Inflammatory macrophage (primary cell): Measurements from ENCODE around the gene LANCL1.
"Not testable (repeated sequence)": the region's sequence is repeated elsewhere in the genome, so short reads cannot be mapped to it uniquely, and the experiment has no call there.

ENCODE experiments used
- DNase-seq, 2 donors: peaks; one replicate each; pipeline ENCODE4 v3.0.0-alpha.2; 2020 to 2022

LANCL1 gene

DNA sequence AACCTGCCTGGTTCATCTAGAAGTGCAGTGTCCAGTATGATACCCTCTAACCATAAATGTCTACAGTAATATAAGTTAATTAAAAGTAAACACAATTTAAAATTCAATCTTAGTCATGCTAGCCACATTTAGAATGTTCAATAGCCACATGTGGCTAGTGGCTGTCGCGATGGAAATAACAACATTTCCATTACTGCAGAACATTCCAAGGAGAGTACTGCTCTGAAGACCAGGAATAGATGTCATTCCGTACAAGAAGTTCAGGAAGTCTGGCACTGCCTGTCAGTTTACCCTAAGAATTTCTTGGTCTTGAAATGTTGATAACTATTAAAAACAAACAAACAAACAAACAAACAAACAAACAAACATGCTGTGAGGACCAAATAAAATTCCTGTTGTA is 17.2 kb downstream of the LANCL1 start:
- no peak for DNase-seq

- no peak for DNase-seq
Measured at GRCh38 chr2:210458395-210458794, 18.2 kb downstream of the LANCL1 start.

- no peak for DNase-seq
Measured at GRCh38 chr2:210456571-210456970, 20.0 kb downstream of the LANCL1 start.

GRCh38 chr2:210454336-210454735 is 22.2 kb downstream of the LANCL1 start:
- DNase-seq, result no peak

DNA sequence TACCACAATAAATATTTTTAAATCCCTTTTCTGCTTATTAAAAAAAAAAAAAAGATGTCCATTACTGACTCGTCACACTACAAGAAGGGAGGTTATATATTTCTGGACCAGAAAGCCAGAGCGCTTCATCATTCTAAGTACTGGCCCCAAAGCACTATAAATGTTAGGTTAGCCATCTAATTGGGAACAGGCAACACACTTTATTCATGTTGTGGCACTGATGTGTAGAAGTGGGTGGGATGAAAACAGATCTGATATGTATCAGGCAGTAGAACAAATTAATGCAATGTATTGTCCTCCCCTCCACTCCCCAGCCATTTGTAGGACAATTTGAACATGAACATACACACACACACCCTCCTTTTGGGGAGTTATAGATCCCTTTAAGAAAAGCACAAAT is 24.4 kb downstream of the LANCL1 start:
- no peak for DNase-seq

GRCh38 chr2:210450942-210451341 is 25.6 kb downstream of the LANCL1 start:
- not testable (repeated sequence) for DNase-seq

GRCh38 chr2:210445732-210446131 is 30.8 kb downstream of the LANCL1 start:
- no peak for DNase-seq

DNA sequence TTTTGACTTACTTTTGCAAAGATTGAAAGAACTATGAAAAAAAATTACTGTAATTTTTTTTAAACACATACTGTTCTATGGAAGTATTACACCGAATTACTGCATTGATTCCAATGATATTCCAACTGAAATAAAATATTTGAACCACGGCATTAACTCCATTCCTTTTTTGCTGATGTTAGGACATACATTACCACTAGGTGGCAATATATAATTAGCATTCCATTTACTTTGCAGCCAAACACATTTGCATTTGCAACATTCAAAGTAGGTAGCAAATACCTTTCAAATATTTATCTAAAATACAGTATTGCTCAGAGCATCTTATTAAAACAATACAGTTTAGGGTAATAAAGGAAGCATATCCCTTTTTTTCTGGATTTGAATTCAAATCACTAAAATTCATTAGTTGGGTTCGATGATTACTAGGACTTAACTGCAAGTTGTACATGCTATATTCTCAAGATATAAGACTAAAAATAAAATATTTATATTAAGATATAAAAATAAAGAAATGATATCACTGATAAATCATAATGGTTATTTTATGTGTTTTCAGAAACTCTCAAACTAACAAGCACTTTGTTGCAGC is 31.3 kb downstream of the LANCL1 start:
- peak in 1 of 2 donors; percentile 35 for DNase-seq

DNA sequence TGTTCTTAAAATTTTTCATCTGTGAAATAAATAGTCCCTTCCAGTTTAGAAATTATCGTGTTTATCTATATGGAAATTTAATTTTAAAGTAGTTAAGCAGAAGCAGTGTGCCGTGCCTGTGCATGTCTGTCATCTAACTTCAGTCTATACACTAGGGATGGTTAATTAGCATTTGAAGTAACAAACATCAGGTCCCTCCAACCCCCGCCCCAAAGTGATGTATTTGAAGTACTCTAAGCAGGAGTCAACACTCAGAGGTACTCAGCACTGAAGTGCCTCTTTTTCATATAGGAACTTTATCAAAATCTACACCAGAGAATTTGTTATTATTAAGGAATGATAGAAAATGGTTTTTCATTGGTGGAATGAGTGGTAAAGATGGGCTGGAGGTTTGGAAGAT is 33.0 kb downstream of the LANCL1 start:
- no peak for DNase-seq

GRCh38 chr2:210442878-210443277 is 33.7 kb downstream of the LANCL1 start:
- DNase-seq, result peak; percentile 49 to 51

DNA sequence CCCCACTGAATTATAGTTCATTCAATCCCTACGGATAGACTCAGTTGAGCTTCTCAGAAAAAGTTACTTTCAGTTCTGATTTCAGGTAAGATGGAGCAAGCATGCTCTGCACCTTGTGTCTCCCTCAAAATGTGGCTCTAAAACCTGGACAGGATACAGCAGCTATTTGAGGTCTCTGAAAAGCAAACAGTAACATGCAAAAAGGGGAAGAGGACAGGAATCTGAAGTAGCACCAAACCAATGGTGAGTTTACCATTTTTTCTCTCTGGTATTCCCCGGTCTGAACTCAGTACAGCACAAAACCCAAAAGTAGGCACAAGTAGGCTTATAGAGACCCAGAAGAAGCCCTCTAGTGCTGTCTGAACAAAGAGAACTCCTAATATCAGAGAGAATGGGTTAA is 34.1 kb downstream of the LANCL1 start:
- no peak for DNase-seq

- no peak for DNase-seq
Measured at GRCh38 chr2:210440206-210440605, 36.4 kb downstream of the LANCL1 start.

GRCh38 chr2:210435439-210435838 is 41.1 kb downstream of the LANCL1 start:
- no peak for DNase-seq

DNA sequence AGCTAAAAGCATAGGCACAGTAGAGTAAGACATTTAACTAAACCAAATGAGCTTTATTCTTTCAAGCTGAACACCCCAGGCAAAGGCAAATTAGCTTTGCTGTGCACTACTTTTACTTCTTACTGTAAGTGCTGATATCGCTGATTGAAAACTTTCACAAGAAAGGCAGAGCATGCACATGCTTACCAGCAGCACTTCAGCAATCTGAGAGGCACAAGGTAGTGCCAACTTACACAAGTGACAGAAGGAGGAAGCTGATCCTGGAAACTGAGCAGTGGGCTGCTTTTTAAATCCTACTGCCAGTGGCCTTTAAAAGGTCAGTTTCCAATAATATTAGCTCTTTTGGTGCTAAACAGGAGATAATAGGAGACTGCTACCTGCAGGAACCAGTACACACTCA is 43.9 kb downstream of the LANCL1 start:
- no peak for DNase-seq

GRCh38 chr2:210429403-210430137 is 47.0 kb downstream of the LANCL1 start:
- no peak for DNase-seq

- DNase-seq, result no peak
Measured at GRCh38 chr2:210428393-210429179, 48.0 kb downstream of the LANCL1 start.

GRCh38 chr2:210427309-210427708 is 49.2 kb downstream of the LANCL1 start:
- not testable (repeated sequence) for DNase-seq

GRCh38 chr2:210422366-210422765 is 54.2 kb downstream of the LANCL1 start:
- no peak for DNase-seq

GRCh38 chr2:210421916-210422315 is 54.6 kb downstream of the LANCL1 start:
- DNase-seq, result no peak

GRCh38 chr2:210412660-210413059 is 63.9 kb downstream of the LANCL1 start:
- no peak for DNase-seq

GRCh38 chr2:210410542-210410941 is 66.0 kb downstream of the LANCL1 start:
- no peak for DNase-seq

GRCh38 chr2:210399440-210400041 is 77.0 kb downstream of the LANCL1 start:
- DNase-seq, result peak in 1 of 2 donors; percentile 16

- DNase-seq, result no peak
Measured at GRCh38 chr2:210392469-210392881, 84.1 kb downstream of the LANCL1 start.
